A673 (cell line): ENCODE data around the gene B9D2. TPM values are rescaled to one million over a fixed set of nuclear protein-coding genes. Genes with fewer than 3 reads are reported as not detected.
A peak's percentile ranks its signal among the peaks of the same experiment; 100 is the strongest.

Experiments
- BruUV-seq: library from RNA; stranded (reverse); fragments of 400-500 nt; replicated peaks from 2 replicates; lab custom pipeline; 2021; lab: Mats Ljungman, UMichigan
- CTCF ChIA-PET: fragments of 300-600 bp; sonication (Branson Sonifier 250); formaldehyde crosslinking; loops from one replicate; lab custom pipeline; 2022; ENCODE audit warnings: antibody characterized with exemption; lab: Charles Lee
- POLR2A ChIA-PET: fragments of 300-600 bp; sonication (Branson Sonifier 250); formaldehyde crosslinking; loops from one replicate; lab custom pipeline; 2022; ENCODE audit warnings: antibody characterized with exemption; ENCODE audit not compliant: low non-redundant PET; lab: Charles Lee
- DNase-seq: peaks from one replicate; pipeline ENCODE4 v3.0.0-alpha.2; 2015; ENCODE audit warnings: low spot score
- H3K27ac ChIP-seq: fragments of 200-600 bp; sonication (generic); 2 replicates; pipeline ENCODE4 v1.5.1; 2016; ENCODE audit warnings: mixed run types, low read depth, mild to moderate bottlenecking, mixed read lengths, antibody characterized with exemption, low read length; ENCODE audit not compliant: poor library complexity, severe bottlenecking
- H3K27me3 ChIP-seq: fragments of 200-600 bp; sonication (generic); replicated peaks from 2 replicates; pipeline ENCODE4 v1.6.1; 2017; ENCODE audit warnings: mixed run types, low read depth, mild to moderate bottlenecking, mixed read lengths, antibody characterized with exemption, low read length; ENCODE audit not compliant: insufficient read depth, poor library complexity
- H3K36me3 ChIP-seq: fragments of 200-600 bp; sonication (generic); 2 replicates; pipeline ENCODE4 v1.6.1; 2016; ENCODE audit warnings: mixed run types, mild to moderate bottlenecking, mixed read lengths, antibody characterized with exemption, low read length; ENCODE audit not compliant: insufficient read depth, poor library complexity, severe bottlenecking
- H3K4me1 ChIP-seq: fragments of 200-600 bp; sonication (generic); 2 replicates; pipeline ENCODE4 v1.6.1; 2017; ENCODE audit warnings: mixed run types, mild to moderate bottlenecking, mixed read lengths, antibody characterized with exemption, low read length; ENCODE audit not compliant: insufficient read depth, poor library complexity, severe bottlenecking
- H3K4me3 ChIP-seq: fragments of 200-600 bp; sonication (generic); 2 replicates; pipeline ENCODE4 v1.5.1; 2016; ENCODE audit warnings: low read depth, mixed run types, mild to moderate bottlenecking, mixed read lengths, low read length; ENCODE audit not compliant: poor library complexity, severe bottlenecking
- H3K9me3 ChIP-seq: fragments of 200-600 bp; sonication (generic); 2 replicates; pipeline ENCODE4 v1.6.1; 2016; ENCODE audit warnings: mixed run types, low read depth, mild to moderate bottlenecking, mixed read lengths, antibody characterized with exemption, low read length; ENCODE audit not compliant: poor library complexity, severe bottlenecking
- EZH2 ChIP-seq: fragments of 200-600 bp; sonication (generic); IDR thresholded peaks from 2 replicates; pipeline ENCODE4 v1.6.1; 2017; ENCODE audit warnings: borderline replicate concordance, low read depth, mild to moderate bottlenecking, mixed read lengths, antibody characterized with exemption, low read length; ENCODE audit not compliant: poor library complexity, severe bottlenecking
- intact Hi-C: fragments of 100-400 bp; cut with micrococcal nuclease; formaldehyde crosslinking; loops from one replicate; pipeline ENCODE4 v1.10.0; 2022; ENCODE audit not compliant: unreplicated experiment
- total RNA-seq: library from RNA; stranded (reverse); gene quantifications from 2 replicates; pipeline ENCODE4 v1.2.3, GENCODE V29; 2021
- TF ChIP-seq, protein P1 (sequence below): fragments of 300-800, 200-600 bp; sonication (generic); conservative IDR thresholded peaks from 2 replicates; pipeline ENCODE4 v1.5.1; 2017; ENCODE audit warnings: low read depth, mild to moderate bottlenecking, antibody characterized with exemption, low read length, moderate library complexity, mixed read lengths

The B9D2 gene
- total RNA-seq, 1 experiment from 2014 or later, result 10.7 TPM

- intact Hi-C loops, result no loop called here
- H3K36me3 ChIP-seq, result peaks cover 53% of the 10 kb centered on the region
- no peaks in the 10 kb centered on the region for H3K27me3 ChIP-seq
- H3K27ac ChIP-seq, result no peak overlapping the region
- no TSS peak for BruUV-seq
- no peak for DNase-seq
- no peaks in the 10 kb centered on the region for H3K4me1 ChIP-seq
- H3K4me3 ChIP-seq, result no peak overlapping the region
- no peak for TF ChIP-seq EZH2
- TF ChIP-seq, protein P1, sequence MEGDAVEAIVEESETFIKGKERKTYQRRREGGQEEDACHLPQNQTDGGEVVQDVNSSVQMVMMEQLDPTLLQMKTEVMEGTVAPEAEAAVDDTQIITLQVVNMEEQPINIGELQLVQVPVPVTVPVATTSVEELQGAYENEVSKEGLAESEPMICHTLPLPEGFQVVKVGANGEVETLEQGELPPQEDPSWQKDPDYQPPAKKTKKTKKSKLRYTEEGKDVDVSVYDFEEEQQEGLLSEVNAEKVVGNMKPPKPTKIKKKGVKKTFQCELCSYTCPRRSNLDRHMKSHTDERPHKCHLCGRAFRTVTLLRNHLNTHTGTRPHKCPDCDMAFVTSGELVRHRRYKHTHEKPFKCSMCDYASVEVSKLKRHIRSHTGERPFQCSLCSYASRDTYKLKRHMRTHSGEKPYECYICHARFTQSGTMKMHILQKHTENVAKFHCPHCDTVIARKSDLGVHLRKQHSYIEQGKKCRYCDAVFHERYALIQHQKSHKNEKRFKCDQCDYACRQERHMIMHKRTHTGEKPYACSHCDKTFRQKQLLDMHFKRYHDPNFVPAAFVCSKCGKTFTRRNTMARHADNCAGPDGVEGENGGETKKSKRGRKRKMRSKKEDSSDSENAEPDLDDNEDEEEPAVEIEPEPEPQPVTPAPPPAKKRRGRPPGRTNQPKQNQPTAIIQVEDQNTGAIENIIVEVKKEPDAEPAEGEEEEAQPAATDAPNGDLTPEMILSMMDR, result no peak
- CTCF ChIA-PET, result no interaction called here
- no peaks in the 10 kb centered on the region for H3K9me3 ChIP-seq
- POLR2A ChIA-PET, result no interaction called here
These were observed 19.8 kb downstream of the B9D2 start for GRCh38 chr19:41344162-41344561.

DNA sequence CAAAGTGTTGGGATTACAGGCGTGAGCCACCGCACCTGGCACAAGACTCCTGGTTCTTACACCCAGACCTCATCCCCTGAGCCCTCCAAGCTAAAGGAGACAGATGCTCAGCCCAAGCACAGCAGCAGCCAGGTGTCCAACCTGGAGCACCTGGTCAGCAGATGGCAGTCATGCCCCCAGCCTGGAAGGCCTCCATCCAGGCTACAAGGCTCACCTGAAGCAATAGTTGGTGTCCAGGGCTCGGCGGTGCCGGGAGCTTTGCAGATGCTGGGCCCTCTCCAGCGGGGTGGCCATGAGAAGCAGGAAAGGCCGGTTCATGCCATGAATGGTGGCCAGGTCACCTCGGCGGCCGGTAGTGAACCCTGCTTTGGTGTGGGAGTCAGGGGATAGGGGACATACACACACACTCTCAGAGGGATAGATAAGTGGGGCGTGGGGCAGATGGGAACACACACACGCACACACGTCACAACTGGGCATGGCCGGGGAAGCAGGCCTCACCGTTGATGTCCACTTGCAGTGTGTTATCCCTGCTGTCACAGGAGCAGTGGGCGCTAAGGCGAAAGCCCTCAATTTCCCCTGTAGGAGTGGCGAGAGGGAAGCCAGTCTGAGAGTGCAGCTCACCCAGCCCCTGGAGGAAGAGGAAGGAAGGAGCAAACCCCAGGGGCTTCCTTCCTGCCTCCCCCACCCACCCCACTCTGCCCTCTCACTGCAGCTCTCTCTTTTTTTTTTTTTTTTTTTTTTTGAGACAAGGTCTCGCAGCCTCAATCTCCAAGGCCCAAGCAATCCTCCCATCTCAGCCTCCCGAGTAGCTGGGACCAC, 22.1 kb downstream of the B9D2 start:
- Histone ChIP-seq H3K27me3 (no peaks in the 10 kb centered on the region), H3K4me1 (no peaks in the 10 kb centered on the region), H3K27ac (no peak overlapping the region), H3K9me3 (no peaks in the 10 kb centered on the region), H3K36me3 (peaks cover 49% of the 10 kb centered on the region), H3K4me3 (no peak overlapping the region)
- TF ChIP-seq, protein P1, result no peak
- no peak for TF ChIP-seq EZH2
- no peak for DNase-seq
- no TSS peak for BruUV-seq
- POLR2A ChIA-PET, result interaction anchor here (0.6 kb wide), 1 partner anchor 67 kb away, joined by 9 read pairs; no protein-coding TSS in a partner anchor
- CTCF ChIA-PET, result interaction anchor here (0.7 kb wide), 1 partner anchor 37 kb away, joined by 7 read pairs; no protein-coding TSS in a partner anchor
- intact Hi-C loops, result no loop called here

DNA sequence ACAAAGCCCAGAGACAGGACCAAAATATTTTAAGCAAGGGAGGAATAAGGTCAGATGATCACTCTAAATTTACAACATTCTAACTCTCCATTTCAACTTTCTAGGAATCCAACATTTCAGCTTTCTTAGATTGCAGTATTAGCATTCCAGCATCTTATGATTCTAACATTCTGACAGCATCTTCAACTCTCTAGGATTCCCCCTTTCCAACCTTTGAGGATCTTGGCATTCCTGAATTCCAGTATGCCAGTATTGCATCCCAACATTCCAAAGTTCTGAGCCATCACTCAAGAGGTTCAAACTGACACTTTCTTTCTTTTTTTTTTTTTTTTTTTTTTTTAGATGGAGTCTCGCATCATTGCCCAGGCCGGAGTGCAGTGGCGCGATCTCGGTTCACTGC, 24.0 kb downstream of the B9D2 start:
- TF ChIP-seq, protein P1, result no peak
- no peak for TF ChIP-seq EZH2
- no peak for DNase-seq
- TSS peak; percentile 71 for BruUV-seq
- H3K4me3 ChIP-seq, result no peak overlapping the region
- ChIA-PET POLR2A (no interaction called here), CTCF (no interaction called here)
- peaks cover 47% of the 10 kb centered on the region for H3K36me3 ChIP-seq
- intact Hi-C loops, result no loop called here
- H3K9me3 ChIP-seq, result no peaks in the 10 kb centered on the region
- H3K27ac ChIP-seq, result no peak overlapping the region
- H3K4me1 ChIP-seq, result no peaks in the 10 kb centered on the region
- no peaks in the 10 kb centered on the region for H3K27me3 ChIP-seq
